ENCODE results near the gene SMPD1. TPM values are rescaled to one million over a fixed set of nuclear protein-coding genes. Genes with fewer than 3 reads are reported as not detected.

Gene SMPD1
- total and polyA plus RNA-seq, 9 of the 15 experiments (the other 6 are each of a cell fraction or from before 2014, with no cell fraction given) = 0.90 to 9.9 (median 5.2) TPM

GRCh38 chr11:6413791-6414201 lies 23.5 kb downstream of the SMPD1 start (continued):
- TF ChIP-seq THRA (IDR thresholded peaks at IDR 0.05) (no peak), L3MBTL2 (IDR thresholded peaks at IDR 0.05) (0 out of 2 replicates have a peak, but pooled peaks have one; percentile 24), CC2D1A (IDR thresholded peaks at IDR 0.05) (no peak)

- H3K9ac ChIP-seq (ENCODE audit: insufficient read depth in 1 of 2, low read depth in 2 of 2, low read length in 2 of 2) = no peak overlapping the region
- no peaks in the 10 kb centered on the region; the same call in 1 of the 2 replicates for H3K9me3 ChIP-seq (replicated peaks; ENCODE audit: control insufficient read depth, insufficient read depth, low read depth, low read length)
- 0 out of 2 replicates have a peak, but pooled peaks cover 3% of the 10 kb centered on the region for H4K20me1 ChIP-seq (replicated peaks; ENCODE audit: control insufficient read depth, insufficient read depth, low read length)
- H3K27me3 ChIP-seq (ENCODE audit: control insufficient read depth in 2 of 2, insufficient read depth in 2 of 2, low read length in 2 of 2) = peaks cover 47 to 63% of the 10 kb centered on the region in 2 experiments
- H3K36me3 ChIP-seq (ENCODE audit: control insufficient read depth, insufficient read depth, low read length) = no peaks in the 10 kb centered on the region
- no peaks in the 10 kb centered on the region for H3K79me2 ChIP-seq (ENCODE audit: control insufficient read depth, insufficient read depth, low read length)
- H2AFZ ChIP-seq (ENCODE audit: low read depth, low read length) = no peak overlapping the region
- H3K27ac ChIP-seq (ENCODE audit: extremely low read depth, low read depth, low read length) = no peak overlapping the region
- intact Hi-C loops (cut with micrococcal nuclease) = no loop called here
- 2% methylated on average over 3 of the region's 3 CpGs for WGBS (ENCODE audit: insufficient coverage, low coverage, missing lambda C conversion rate)
- TF ChIP-seq MEIS2 (IDR thresholded peaks at IDR 0.05; ENCODE audit: partially characterized antibody) = no peak
- TF ChIP-seq PCBP2 (IDR thresholded peaks at IDR 0.05; ENCODE audit: low read depth, low read length, poor library complexity, severe bottlenecking) = no peak
- no peak for TF ChIP-seq PPARD (CRISPR knock-in tag; IDR thresholded peaks at IDR 0.05)
- no peak for TF ChIP-seq RCOR1 (IDR thresholded peaks at IDR 0.05; ENCODE audit: borderline replicate concordance in 1 of 2, low read depth in 2 of 2, low read length in 2 of 2)
- no peak for TF ChIP-seq SMC3 (conservative IDR thresholded peaks at IDR 0.05; ENCODE audit: insufficient read depth, low read depth, low read length)
- TF ChIP-seq HMBOX1 (IDR thresholded peaks at IDR 0.05) = no peak
- no peak for TF ChIP-seq ZFPM2 (CRISPR knock-in tag; IDR thresholded peaks at IDR 0.05)
- TF ChIP-seq SUPT5H (IDR thresholded peaks at IDR 0.05) = no peak
- TF ChIP-seq RAD21 (CRISPR knock-in tag; conservative IDR thresholded peaks at IDR 0.05 in 1 of 2, IDR thresholded peaks at IDR 0.05 in 1 of 2) = no peak
- TF ChIP-seq ZHX1 (conservative IDR thresholded peaks at IDR 0.05; ENCODE audit: low read length) = no peak
- no peak for TF ChIP-seq DNMT1 (IDR thresholded peaks at IDR 0.05)
- no peak for TF ChIP-seq PHTF2 (CRISPR knock-in tag; IDR thresholded peaks at IDR 0.05)
- no peak for TF ChIP-seq ZKSCAN1 (IDR thresholded peaks at IDR 0.05; ENCODE audit: low read depth, low read length)
- ATAC-seq (no peak), FAIRE-seq (no peak), DNase-seq (ENCODE audit: extremely low read depth in 1 of 4, low spot score in 3 of 4) (no peak)
- in situ Hi-C loops (cut with MboI) = no loop called here
- no peak overlapping the region for H3K4me3 ChIP-seq
- ChIA-PET POLR2A (no interaction called here), CTCF (ENCODE audit: low intra/inter-chr PET ratio) (no interaction called here)
- peaks cover 6 to 22% of the 10 kb centered on the region in 2 experiments; a peak in 4 of 5 replicates for H3K4me1 ChIP-seq (replicated peaks in 1 of 2; ENCODE audit: control insufficient read depth in 2 of 2, insufficient read depth in 2 of 2, low read length in 2 of 2)
- BruUV-seq (replicated peaks) = no TSS peak
- H3K4me2 ChIP-seq (ENCODE audit: insufficient read depth, low read length) = no peak overlapping the region
- no peaks in the 10 kb centered on the region for H3K9me1 ChIP-seq (ENCODE audit: control insufficient read depth, insufficient read depth, low read length)
These were observed 24.6 kb downstream of the SMPD1 start for GRCh38 chr11:6414874-6415328.

Measured in K562 (cell line).